GM12865 (cell line): ENCODE measurements around the gene SDK2.

ENCODE experiments used
- DNase-seq: peaks from one replicate; pipeline ENCODE4 v3.0.0; 2010; ENCODE audit warnings: low read depth
- H3K4me3 ChIP-seq: 2 replicates; pipeline ENCODE4 v1.5.1; 2011; ENCODE audit warnings: mild to moderate bottlenecking, low read depth, low read length, control low read depth
- TF ChIP-seq, protein P1 (sequence below): IDR thresholded peaks from 2 replicates; pipeline ENCODE4 v1.5.1; 2011; ENCODE audit warnings: low read length, control low read depth, low read depth, inconsistent platforms; ENCODE audit not compliant: insufficient read depth; ENCODE audit errors: missing control alignments

SDK2 gene

DNA sequence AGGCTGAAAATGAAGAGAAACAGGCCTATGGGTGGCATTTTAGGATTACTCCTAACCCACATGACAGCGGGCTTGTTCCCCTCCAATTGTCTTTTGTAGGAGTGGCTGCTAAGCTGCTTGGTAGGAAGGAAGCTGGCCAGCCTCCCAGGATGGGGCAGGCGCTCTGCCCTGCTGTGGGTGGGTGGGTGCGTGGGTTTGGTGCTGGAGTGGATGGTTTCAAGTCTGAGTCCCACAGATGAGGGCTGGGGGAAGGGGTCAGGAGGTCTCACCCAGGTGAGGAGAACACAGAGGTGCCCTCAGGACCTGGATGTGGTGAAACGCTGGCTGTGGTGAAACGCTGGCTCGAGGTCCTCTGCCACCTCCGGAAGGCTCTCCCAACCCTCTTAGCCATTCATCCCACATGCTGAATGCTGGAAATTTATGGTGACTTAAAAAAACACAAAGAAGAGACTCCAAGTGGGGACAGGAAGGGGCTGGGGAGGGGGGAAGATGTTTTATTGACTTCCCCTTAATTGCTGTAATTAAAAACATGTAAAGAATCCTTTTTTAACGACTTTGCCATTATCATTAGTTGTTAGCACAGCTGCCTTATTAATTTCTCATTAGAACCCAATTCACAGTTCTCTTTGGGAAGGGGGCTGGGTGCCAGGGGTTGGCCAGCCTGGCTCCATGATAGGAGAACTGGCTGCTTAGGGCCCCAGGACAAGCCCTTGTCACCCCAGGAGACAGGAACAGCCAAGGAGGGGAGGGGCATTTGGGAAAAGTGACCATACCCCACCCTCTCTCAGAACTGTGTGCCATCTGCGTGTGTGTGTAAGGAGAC lies 178.9 kb downstream of the SDK2 start:
- no peak overlapping the region for H3K4me3 ChIP-seq
- no peak for DNase-seq
- TF ChIP-seq, protein P1, sequence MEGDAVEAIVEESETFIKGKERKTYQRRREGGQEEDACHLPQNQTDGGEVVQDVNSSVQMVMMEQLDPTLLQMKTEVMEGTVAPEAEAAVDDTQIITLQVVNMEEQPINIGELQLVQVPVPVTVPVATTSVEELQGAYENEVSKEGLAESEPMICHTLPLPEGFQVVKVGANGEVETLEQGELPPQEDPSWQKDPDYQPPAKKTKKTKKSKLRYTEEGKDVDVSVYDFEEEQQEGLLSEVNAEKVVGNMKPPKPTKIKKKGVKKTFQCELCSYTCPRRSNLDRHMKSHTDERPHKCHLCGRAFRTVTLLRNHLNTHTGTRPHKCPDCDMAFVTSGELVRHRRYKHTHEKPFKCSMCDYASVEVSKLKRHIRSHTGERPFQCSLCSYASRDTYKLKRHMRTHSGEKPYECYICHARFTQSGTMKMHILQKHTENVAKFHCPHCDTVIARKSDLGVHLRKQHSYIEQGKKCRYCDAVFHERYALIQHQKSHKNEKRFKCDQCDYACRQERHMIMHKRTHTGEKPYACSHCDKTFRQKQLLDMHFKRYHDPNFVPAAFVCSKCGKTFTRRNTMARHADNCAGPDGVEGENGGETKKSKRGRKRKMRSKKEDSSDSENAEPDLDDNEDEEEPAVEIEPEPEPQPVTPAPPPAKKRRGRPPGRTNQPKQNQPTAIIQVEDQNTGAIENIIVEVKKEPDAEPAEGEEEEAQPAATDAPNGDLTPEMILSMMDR = no peak

DNA sequence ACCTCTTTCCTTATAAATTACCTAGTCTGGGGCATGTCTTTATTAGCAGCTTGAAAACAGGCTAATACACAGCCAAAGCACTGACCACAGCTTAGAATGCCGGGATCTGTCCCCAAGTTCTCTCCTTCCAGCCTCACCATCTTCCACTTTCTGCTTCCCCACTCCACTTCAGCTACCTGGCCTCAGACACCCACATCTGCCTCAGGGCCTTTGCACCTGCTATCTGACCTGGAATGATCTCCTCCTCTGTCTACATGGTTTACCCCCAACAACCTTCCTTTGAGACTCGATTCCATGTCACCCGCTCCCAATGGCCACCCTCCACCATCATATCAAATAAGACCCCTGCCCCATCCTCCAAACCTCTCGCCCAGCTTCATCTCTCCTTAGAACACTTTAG lies 179.8 kb downstream of the SDK2 start:
- DNase-seq = no peak
- no peak overlapping the region for H3K4me3 ChIP-seq
- TF ChIP-seq, protein P1 = no peak

DNA sequence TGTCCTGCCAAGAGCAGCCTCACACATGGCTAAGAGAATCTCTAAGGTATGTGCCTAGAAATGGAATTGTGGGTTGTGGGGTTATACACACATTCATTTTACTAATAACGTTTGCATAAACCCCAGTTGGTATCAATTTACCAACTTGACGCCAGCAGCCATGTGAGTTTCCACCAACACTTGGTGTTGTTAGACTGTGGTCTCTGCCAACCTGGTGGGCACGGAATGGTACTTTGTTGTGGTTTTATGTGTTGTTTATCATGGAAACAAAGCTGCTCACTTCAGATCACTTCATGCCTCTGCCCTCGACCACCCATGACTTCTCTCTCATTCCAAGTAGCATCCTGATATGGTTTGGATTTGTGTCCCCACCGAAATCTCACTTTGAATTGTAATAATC lies 180.4 kb downstream of the SDK2 start:
- H3K4me3 ChIP-seq = no peak overlapping the region
- DNase-seq = no peak
- TF ChIP-seq, protein P1 = no peak

DNA sequence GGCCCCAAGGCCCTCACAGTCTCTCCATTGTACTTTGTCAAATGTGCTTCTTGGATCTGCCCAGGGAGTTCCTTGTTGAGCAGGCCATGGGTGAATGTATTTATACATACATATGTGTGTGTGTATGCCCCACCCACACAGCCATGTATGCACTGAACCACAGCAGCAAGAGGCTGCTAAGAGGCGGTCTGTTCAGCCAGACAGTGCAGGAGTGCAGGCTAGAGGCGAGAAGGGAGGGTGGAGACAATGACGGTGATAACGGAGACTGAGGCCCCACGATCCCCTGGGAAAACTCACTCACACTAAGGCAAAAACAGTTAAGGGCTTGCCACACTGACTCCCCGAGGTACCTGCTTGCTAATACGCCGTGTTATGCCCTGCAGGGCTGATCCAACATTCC lies 181.4 kb downstream of the SDK2 start:
- no peak overlapping the region for H3K4me3 ChIP-seq
- TF ChIP-seq, protein P1 = no peak
- no peak for DNase-seq

DNA sequence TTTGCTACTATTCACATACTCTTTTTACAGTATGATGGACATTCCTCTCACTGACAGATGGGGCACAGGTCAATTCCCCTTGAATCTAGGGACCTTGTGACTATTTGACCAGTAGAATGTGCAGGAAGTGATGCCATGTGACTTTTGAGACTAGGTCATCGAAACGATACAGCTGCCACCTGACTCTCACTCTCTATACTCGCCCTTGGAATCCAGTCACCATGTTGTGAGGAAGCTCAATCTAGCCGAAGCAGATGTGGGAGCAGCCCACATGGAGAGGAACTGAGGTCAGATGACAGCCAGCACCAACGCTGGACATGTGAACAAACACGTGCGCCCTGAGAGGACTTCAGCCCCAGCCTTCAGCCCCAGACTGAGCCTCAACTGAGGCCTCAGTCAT lies 184.3 kb downstream of the SDK2 start:
- TF ChIP-seq, protein P1 = no peak
- H3K4me3 ChIP-seq = no peak overlapping the region
- DNase-seq = no peak

DNA sequence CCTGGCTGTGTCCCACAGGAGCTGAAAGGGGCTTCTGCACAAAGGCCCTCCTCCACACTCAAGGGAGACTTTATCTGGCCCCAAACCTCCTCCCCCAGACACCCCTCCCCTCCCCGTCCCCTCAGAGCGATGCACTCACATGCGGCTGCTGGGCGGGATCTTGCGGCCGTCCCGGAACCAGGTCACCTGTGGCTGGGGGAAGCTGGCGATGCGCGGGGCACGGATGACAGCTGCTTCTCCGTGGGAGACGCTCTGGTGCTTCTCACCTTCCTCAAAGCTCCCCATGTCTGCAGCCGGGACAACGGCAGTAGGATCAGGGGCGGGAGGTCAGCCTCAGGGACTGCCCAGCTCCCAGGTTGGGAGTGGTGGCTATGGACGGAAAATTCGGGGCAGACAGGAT lies 188.5 kb downstream of the SDK2 start:
- TF ChIP-seq, protein P1 = no peak
- no peak for DNase-seq
- H3K4me3 ChIP-seq = no peak overlapping the region
